Activated CD8-positive, alpha-beta memory T cell treated with anti-CD3 and anti-CD28 coated beads, Interleukin-2, amount 50 U/mL, for 1 hour (primary cell): ENCODE results near the gene SLC12A8.

Experiments used
- DNase-seq: peaks from one replicate; pipeline ENCODE4 v3.0.0-alpha.2; 2020; ENCODE audit errors: extremely low read depth

SLC12A8 gene

DNA sequence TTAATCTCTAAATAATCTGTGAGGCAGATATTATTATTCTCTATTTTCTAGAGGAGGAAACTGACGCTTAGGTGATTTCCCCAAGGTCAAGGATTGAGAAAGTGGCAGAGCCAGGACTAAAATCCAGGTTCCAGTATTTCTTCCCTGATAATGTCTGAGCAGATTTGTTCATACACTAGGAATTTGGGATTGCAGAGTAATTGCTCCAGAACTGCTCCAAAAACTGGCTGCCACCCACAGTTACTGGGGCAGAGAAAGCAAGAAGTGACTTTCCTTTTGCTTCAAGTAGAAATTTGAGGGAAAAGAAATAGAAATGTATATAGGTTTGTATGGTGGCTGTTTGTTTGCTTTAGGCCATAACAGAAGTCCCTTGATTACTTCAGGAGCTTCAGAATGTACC is 60.6 kb downstream of the SLC12A8 start:
- no peak for DNase-seq

- DNase-seq: no peak
Observed at GRCh38 chr3:125151442-125151817, 61.1 kb downstream of the SLC12A8 start.

DNA sequence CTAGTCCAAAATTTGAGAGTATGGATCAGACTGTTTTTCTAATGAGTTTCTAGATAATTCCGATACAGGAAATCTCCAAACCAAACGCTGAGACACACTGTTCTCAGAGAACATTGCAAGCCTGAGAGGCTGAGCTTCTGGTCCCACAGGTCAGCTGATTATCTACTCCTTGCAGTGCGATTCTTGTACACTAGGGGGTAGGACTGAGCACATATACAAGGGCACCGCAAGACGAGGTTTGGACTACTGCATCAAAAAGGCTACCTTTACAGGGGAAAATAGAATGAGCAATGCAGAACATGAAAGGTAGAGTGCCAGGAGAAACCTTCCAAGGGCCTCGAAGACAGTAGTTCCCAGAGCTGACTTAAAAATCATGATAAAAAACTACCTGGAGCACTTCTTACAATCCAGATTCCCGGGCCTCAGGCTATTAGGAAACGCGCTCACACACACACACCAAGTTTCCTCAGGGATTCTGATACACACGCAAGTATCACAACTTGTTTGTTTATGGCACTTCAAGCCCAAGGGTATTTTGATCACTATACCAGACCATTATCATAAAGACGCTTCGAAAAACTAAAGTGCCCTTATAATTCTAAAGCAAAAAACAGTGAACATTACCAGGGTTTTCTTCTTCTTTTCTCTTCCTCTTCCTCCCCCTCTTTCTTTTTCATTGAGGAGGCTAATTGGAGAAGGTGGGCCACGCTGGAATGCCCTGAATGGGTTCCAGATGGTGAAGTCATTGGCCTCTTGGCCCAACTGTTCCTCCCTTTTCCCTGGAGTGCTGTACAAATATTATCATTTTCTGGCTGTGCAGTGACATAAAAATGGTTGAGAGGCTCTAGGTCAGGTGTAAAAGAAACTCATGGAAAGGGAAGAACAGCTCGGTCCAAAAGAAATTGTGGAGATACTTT is 61.8 kb downstream of the SLC12A8 start:
- DNase-seq: no peak

DNA sequence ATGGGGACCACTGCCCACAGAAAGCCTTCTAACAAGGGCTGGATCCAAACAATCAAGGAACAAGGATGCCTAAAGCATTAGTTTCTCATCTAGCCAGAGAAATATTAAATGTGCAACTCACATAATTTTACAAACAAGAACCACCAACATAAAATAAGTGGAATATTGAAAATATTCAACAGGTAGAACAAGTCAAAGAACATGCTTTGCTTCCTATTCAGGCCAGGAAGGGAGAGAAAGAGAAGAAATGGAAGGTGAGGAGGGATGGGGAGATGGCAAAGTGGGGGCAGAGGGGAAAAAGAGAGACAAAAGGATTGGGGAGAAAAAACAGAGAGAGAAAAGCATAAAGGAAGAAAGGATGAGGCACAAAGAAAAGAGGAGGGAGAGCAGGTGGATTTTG is 63.1 kb downstream of the SLC12A8 start:
- no peak for DNase-seq

DNA sequence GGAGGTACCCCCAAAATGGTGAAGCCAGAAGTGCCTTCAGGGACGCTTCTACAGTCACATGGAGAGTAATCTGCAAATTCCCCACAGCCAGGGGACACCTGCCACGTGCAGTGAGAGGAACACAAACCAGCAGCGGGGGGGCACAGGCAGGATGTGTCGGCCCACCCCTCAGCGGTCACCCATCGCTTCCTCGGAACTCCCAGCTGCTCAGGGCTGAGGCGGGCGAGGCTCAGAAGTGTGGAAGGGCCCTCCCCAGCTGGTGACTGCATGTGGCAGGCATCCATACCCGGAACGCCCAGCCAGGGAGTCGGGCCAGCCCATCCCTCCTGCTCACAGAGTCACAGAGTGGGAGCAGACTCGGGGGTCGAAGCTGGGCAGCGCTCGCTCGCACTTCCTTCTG is 63.7 kb downstream of the SLC12A8 start:
- DNase-seq: no peak

- DNase-seq: no peak
Observed at GRCh38 chr3:125148016-125148812, 64.3 kb downstream of the SLC12A8 start.

DNA sequence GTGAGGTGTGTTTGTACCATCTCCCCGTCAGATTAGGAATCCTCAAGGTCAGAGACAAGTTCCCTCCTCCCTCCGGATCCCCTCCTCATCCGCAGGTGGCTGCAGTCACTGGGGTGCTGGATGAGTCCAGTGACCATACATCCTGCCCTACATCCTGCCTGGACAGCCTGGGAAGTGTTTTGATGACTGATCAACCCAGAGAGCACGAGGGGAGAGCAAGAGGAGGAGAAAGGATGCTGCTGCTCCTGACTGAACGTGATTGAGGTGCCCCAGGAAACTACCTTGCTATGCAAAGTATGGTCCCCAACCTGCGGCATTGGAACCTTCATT is 65.1 kb downstream of the SLC12A8 start:
- no peak for DNase-seq

DNA sequence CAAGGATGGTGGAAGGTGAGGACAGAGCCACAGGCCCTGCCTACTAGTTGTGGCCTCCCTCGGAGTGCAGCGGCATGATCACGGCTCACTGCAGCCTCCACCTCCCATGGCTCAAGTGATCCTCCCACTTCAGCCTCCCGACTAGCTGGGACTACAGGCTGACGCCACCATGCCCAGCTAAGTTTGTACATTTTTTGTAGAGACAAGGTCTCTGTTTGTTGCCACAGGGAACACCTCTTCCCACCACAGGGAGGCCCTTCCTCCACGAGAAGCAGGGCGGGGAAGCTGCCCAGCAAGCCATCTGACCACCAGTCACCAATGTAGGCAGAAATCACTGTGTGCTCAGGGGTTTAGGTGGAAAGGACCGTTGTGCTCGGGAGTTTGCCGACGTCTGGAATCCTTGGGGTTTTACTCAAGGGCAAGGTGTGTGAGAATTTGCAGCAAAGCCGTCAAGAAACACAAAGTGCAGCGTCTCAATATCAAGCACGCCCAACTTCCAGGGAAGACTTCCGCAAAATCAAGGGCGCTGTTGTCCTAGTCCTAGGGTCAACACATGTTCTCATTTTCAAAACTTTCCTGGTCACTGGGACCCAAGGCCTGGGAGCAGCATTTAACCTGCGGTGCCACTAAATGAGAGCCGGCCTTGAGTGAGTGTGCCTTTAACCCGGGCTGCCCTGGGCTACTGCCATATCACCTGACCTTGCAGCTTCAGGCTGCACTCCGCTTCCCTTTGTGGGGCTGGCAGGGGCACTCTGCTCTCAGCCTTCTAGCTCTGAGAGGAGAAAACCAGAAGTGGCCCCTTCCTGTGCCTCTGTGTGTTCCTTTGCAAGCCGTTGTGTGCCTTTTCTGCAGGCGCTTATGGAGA is 65.7 kb downstream of the SLC12A8 start:
- DNase-seq: no peak

GRCh38 chr3:125145751-125146475 is 66.6 kb downstream of the SLC12A8 start:
- no peak for DNase-seq

DNA sequence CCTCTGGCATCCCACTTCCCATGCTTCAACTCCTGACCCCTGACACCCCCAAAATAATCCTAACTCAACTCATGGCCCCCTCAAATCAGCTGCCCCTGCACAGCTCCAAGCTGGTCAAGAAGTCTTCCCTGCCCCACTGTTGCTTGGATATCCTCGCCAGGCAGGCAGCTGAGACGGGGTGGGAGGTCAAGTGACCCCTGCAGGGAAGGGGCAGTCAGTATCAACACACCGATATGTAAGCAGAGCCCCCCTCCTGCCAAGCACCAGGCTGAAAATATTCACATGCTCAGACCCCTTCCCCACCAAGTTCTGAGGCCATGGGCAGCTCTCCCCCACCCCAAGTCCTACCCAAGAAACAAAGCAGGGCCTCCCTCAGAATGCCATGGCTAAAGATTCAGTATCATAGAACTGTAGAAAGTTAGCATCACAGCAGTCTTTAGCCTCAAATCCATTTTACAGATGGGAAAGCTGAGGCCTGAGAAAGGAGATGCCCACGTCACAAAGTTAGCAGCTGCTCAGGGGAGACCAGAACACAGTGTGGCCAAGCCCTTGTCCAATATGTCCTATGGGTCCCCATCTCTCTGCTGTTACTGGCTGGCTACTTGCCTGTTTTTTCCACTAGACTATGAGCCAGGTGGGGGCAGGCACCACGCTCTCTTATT is 67.8 kb downstream of the SLC12A8 start:
- no peak for DNase-seq

DNA sequence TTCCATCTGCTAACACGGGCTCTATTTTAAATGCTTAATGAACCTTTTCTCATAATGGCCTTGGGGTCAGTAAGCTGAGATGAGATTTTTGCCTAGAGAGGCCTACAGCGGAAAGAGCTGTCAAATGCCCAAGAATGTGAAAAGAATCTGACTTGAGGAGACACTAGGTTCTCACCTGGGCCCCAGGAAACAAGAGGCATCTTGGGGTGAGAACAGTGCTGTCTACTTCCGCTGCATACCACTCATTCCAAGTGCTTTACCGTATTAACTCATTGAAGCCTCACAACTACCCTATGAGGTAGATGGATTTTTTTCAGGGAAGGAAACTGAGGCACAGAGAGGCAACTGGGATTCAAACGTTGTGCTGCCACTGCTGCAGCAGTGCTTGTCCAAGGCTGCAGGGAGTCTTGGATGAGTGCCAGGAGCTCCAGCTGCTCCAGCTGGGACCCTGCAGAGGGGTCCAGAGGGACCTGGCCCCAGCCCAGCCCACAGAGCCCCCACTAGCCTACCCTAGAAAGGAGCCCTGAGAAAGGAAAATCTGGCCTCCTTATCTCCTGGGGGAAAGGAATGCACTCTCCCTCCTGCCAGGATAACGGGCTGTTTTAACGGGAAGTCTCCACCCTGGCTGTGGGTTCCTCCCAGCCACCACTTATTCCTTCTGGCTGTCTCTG is 68.4 kb downstream of the SLC12A8 start:
- DNase-seq: no peak

DNA sequence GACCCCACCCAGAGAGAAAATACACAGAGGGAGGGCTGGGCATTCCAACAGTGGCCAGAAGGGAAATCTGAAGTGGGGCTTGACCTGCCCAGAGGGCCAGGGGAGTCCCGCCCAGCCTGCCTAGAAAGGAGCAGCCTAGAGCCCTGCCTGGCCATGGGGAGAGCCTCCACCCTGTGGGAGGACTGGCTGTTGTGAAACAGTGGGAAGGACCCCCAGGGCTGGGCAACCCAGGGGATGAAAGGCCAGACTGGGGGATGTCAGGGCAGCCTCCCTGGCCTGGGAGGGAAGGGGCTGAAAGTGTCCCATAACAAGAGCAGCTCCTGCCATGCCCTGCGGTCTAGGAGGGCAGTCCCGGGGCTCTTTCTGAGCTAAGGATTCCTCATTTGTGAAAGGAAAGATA is 69.0 kb downstream of the SLC12A8 start:
- DNase-seq: no peak

GRCh38 chr3:125142940-125143339 is 69.6 kb downstream of the SLC12A8 start:
- no peak for DNase-seq

GRCh38 chr3:125142420-125142778 is 70.1 kb downstream of the SLC12A8 start:
- DNase-seq: no peak

DNA sequence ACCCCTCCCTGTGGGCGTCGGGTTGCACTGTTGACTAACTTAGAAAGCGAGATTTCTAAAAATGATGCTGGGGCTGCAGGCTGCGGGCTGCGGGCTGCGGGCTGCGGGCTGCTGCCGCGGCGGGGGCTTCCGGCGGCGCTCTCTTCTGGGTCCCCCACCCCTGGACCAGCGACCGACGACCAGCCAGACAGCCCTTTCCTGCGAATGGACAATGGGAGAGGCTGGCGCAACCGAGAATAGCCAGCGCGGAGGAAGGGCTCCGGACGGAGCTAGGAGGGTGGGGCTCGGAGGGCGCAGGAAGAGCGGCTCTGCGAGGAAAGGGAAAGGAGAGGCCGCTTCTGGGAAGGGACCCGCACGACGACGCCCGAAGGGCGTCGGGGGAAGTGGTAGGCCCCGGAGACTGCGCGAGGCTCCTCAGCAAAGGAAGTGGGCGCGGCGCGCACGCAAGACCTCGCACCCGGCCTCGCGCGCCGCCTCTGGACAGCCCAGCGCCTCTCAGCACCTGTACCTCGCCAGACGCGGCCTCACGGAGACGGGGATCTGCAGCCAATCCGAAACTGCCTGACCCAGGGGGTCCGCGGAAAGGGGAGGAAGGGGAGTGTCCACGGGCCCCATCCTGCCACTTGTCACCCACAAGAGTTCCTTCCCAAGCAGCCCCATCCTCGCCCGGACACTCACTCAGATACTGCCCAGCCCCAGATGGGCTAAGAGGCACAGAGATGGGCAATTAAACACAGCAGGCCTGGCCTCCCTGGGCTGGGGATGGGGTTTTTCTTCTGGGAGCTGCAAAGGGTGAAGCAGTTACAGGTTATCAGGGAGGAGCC is 70.7 kb downstream of the SLC12A8 start:
- DNase-seq: no peak

GRCh38 chr3:125140818-125141595 is 71.5 kb downstream of the SLC12A8 start:
- no peak for DNase-seq

DNA sequence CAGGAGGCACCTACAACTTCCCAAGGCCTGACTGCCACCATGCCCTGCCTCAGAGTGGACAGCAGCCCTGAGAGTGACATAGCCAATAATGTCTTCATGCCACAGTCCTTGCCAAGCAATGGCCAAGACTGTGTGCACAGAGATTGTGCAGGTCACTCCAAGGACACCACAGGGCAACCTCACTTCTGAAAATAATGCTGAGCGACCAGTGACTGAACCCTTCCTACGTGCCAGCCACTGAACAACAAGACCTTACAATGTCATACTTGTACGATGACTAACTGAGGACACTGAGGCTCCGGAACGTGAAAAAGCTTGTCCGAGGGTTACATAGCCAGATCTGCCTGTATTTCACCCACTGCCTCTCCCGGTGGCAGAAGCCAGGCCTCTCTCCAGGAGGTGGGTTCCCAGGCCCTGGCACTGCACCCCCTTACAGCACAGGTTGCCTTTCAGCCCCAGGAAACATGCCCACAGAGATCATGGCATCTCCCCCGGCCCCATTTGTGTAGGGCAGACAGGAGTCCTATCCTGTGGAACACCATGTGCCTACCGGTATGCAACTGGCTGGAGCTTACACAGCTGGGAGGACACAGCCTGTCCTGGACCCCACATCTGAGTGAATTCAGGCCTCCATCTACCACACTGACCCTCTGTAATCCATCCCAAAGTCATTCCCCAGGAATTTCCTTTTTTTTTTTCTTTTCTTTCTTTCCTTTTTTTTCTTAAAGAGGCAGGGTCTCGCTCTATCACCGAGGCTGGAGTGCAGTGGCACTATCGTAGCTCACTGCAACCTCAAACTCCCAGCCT is 72.3 kb downstream of the SLC12A8 start:
- DNase-seq: no peak

DNA sequence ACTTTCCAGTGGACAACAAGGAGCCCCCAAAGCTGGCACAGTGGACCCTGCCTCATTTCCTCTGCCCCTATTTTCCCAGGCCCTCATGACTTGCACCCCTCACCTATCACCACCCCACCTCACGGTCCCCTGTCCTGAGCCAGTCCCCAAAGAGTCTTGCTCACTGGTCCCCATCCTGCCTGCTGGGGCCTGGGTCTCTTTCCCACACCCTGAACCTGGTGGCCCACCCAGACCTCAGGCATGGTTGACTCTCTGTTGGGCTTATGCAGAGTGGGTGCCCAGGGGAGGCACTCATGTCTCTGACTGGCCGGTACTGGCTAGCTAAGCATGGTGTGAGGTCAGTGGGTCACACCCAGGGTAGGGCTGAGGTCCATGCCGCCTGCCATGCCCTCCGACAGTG is 73.2 kb downstream of the SLC12A8 start:
- DNase-seq: no peak
